ENCODE data around the gene CRISPLD2.

DNA sequence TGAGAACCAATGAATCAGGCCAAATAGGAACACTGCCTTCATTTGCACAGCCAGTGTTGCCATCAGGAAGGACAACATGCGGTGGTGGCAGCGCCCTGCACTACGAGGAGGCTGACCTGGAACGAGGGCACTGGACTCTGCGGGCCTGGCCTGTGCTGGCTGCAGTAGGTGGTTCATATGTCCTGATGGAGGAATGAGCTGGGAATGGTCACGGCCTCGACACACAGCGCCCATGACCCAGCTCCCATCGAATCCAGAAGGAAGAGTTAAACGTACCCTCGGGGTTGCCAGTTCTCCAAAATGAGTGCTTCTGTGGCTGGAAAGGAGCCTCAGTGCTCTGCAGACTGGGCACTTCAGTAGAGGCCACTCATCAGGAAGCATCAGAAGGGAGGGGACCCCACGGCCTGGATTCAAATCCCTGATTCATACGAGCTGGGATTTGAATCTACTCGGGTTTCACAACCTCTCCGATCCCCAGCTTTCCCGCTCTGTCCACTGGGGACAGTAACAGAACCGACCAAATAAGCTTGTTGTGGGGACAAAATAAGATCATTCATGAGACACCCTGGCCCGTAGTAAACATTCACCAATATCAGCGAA is 106.1 kb downstream of the CRISPLD2 start:
- TF ChIP-seq, protein P1, sequence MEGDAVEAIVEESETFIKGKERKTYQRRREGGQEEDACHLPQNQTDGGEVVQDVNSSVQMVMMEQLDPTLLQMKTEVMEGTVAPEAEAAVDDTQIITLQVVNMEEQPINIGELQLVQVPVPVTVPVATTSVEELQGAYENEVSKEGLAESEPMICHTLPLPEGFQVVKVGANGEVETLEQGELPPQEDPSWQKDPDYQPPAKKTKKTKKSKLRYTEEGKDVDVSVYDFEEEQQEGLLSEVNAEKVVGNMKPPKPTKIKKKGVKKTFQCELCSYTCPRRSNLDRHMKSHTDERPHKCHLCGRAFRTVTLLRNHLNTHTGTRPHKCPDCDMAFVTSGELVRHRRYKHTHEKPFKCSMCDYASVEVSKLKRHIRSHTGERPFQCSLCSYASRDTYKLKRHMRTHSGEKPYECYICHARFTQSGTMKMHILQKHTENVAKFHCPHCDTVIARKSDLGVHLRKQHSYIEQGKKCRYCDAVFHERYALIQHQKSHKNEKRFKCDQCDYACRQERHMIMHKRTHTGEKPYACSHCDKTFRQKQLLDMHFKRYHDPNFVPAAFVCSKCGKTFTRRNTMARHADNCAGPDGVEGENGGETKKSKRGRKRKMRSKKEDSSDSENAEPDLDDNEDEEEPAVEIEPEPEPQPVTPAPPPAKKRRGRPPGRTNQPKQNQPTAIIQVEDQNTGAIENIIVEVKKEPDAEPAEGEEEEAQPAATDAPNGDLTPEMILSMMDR (IDR thresholded peaks at IDR 0.05; ENCODE audit: poor library complexity, severe bottlenecking), result no peak
- TF ChIP-seq EZH2 (IDR thresholded peaks at IDR 0.05; ENCODE audit: borderline replicate concordance, insufficient read depth, low read length, poor library complexity, severe bottlenecking) (no peak), EP300 (conservative IDR thresholded peaks at IDR 0.05; ENCODE audit: poor library complexity, severe bottlenecking) (no peak), TAF1 (IDR thresholded peaks at IDR 0.05; ENCODE audit: low read depth) (no peak), RAD21 (conservative IDR thresholded peaks at IDR 0.05) (no peak), POLR2AphosphoS5 (IDR thresholded peaks at IDR 0.05) (no peak), SMC3 (conservative IDR thresholded peaks at IDR 0.05; ENCODE audit: poor library complexity) (no peak)
- TF ChIP-seq, protein P2, sequence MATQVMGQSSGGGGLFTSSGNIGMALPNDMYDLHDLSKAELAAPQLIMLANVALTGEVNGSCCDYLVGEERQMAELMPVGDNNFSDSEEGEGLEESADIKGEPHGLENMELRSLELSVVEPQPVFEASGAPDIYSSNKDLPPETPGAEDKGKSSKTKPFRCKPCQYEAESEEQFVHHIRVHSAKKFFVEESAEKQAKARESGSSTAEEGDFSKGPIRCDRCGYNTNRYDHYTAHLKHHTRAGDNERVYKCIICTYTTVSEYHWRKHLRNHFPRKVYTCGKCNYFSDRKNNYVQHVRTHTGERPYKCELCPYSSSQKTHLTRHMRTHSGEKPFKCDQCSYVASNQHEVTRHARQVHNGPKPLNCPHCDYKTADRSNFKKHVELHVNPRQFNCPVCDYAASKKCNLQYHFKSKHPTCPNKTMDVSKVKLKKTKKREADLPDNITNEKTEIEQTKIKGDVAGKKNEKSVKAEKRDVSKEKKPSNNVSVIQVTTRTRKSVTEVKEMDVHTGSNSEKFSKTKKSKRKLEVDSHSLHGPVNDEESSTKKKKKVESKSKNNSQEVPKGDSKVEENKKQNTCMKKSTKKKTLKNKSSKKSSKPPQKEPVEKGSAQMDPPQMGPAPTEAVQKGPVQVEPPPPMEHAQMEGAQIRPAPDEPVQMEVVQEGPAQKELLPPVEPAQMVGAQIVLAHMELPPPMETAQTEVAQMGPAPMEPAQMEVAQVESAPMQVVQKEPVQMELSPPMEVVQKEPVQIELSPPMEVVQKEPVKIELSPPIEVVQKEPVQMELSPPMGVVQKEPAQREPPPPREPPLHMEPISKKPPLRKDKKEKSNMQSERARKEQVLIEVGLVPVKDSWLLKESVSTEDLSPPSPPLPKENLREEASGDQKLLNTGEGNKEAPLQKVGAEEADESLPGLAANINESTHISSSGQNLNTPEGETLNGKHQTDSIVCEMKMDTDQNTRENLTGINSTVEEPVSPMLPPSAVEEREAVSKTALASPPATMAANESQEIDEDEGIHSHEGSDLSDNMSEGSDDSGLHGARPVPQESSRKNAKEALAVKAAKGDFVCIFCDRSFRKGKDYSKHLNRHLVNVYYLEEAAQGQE (IDR thresholded peaks at IDR 0.05; ENCODE audit: borderline replicate concordance), result no peak
